Lower leg skin (tissue), 4 donors: Measurements from ENCODE around the gene HEATR5A. TPM values are rescaled to one million over a fixed set of nuclear protein-coding genes. Genes with fewer than 3 reads are reported as not detected.

Source experiments
- DNase-seq, 2 donors: peaks; one replicate each; pipeline ENCODE4 v3.0.0-alpha.2; 2019; ENCODE audit warnings: low spot score in 2 of 2
- H3K4me3 ChIP-seq: fragments of 200-600 bp; sonication (generic); 2 replicates; pipeline ENCODE4 v1.5.1; 2017; ENCODE audit warnings: mild to moderate bottlenecking, low read depth; ENCODE audit not compliant: poor library complexity, severe bottlenecking
- POLR2A ChIP-seq, 2 donors: fragments of 450-650 bp; IDR thresholded peaks; one replicate each; pipeline ENCODE4 v1.6.1; 2016 to 2017; ENCODE audit warnings: antibody characterized with exemption in 2 of 2, mild to moderate bottlenecking in 1 of 2, moderate library complexity in 1 of 2
- WGBS, 2 donors: methylation state at CpG; one replicate each; pipeline ENCODE4 v1.1.5; 2018; 5-methylcytosine and 5-hydroxymethylcytosine counted together
- intact Hi-C: fragments of 100-400 bp; cut with DNase I; formaldehyde crosslinking; loops from one replicate; pipeline ENCODE4 v1.15.0; 2023; ENCODE audit warnings: low total_unique reads
- total RNA-seq, 4 donors: library from RNA; depleted of rRNA; stranded (reverse); fragments of >200 nt; gene quantifications; one replicate each; pipeline ENCODE4 v1.1.0, GENCODE V29; 2016
- TF ChIP-seq, protein P1 (sequence below), 3 donors: fragments of 450-650 bp; IDR thresholded peaks; one replicate each; pipeline ENCODE4 v1.5.1; 2016; ENCODE audit warnings: antibody characterized with exemption in 3 of 3, mild to moderate bottlenecking in 3 of 3, moderate library complexity in 2 of 3

The HEATR5A gene
- total RNA-seq, 4 donors from 2014 or later = 7.3 to 11.6 (median 9.8) TPM

DNA sequence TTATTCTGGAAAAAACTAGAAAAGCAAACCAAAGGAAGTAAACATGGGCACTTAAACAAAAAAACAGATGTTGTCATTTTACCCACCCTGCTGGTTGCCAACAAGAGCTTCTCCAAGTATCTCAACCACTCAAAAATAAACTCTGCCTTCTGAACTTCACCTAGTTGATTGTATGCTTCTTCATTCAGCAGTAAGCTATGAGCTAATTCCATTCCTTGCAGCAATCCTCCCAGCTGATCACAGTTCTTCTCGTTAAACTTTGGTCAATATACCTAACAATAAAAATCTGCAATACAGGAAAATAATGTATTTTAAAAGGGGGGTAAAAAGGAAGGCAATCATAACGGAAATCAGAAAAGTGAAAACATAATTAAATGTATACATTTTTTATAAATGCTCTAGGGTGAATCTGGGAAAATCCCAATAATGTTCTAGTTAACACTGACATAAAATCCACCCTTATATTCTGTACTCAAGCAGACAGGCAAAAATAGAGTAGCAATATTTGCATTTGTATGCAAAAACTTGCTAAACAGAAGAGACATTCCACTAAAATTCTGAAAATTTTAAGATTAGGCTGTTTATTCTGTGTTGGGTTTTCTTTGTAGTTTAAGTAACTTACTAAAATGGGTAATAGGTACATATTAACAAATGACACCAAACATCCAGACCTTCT is 17.4 kb downstream of the HEATR5A start:
- 67% methylated on average over 2 of the region's 2 CpGs for WGBS, 2 donors
- TF ChIP-seq POLR2A (IDR thresholded peaks at IDR 0.05) = no peak
- TF ChIP-seq, protein P1, sequence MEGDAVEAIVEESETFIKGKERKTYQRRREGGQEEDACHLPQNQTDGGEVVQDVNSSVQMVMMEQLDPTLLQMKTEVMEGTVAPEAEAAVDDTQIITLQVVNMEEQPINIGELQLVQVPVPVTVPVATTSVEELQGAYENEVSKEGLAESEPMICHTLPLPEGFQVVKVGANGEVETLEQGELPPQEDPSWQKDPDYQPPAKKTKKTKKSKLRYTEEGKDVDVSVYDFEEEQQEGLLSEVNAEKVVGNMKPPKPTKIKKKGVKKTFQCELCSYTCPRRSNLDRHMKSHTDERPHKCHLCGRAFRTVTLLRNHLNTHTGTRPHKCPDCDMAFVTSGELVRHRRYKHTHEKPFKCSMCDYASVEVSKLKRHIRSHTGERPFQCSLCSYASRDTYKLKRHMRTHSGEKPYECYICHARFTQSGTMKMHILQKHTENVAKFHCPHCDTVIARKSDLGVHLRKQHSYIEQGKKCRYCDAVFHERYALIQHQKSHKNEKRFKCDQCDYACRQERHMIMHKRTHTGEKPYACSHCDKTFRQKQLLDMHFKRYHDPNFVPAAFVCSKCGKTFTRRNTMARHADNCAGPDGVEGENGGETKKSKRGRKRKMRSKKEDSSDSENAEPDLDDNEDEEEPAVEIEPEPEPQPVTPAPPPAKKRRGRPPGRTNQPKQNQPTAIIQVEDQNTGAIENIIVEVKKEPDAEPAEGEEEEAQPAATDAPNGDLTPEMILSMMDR (IDR thresholded peaks at IDR 0.05) = no peak
- DNase-seq = no peak
- H3K4me3 ChIP-seq = no peak overlapping the region
- intact Hi-C loops = no loop called here

DNA sequence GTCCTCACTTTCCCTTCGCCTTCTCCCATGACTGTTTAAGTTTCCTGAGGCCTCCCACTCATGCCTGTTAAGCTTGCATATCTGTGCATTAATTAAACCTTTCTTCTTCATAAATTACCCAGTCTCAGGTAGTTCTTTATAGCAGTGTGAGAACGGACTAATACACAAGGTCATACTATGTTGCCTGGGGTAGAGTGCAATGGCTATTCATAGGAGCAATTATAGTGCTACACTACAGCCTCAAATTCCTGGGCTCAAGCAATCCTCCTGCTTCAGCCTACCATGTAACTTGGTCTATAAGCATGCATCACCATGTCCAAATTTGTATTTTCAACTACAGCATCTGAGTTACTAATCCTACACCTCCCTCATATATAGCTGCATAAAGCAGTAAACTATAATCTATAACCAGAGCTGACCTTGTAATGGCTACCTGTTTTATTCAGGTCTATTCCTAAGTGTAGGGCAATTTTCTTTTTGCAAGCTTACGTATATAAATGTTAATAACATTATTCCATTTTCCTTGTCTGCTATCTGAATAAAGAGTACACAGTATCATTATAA is 18.9 kb downstream of the HEATR5A start:
- no peak overlapping the region for H3K4me3 ChIP-seq
- no peak for DNase-seq
- TF ChIP-seq POLR2A (IDR thresholded peaks at IDR 0.05) = no peak
- TF ChIP-seq, protein P1 (IDR thresholded peaks at IDR 0.05) = no peak
- WGBS, 2 donors = 97 to 99% methylated on average over 3 of the region's 3 CpGs
- intact Hi-C loops = no loop called here

DNA sequence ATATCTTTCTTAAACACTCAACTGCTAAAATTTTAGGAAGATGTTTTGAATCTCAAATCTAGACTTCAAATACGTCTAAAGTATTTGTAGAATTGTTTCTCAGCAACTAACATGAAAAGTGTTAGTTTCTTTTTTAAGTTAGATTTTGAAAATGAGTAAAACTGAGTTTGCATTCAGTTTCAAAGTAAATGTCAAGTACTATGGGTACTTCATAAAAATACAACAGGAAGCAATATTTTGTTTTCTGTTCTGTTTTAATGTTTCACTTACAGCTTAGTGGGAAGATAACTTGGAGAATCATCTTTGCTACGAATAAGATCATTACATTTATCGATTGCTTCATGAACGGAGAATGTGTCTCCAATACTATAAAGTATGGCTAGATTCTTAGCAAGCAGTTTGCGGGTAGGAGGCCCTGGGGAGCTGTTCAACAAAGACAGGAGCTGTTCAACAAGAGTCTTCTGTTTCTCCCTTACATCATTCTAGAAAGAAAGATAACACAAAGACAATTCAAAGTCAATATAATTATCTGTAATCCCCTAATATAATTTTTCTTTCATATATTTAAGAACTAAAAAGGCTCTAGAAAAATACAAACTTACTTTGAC is 20.2 kb downstream of the HEATR5A start:
- no peak overlapping the region for H3K4me3 ChIP-seq
- intact Hi-C loops = no loop called here
- no peak for TF ChIP-seq POLR2A (IDR thresholded peaks at IDR 0.05)
- TF ChIP-seq, protein P1 (IDR thresholded peaks at IDR 0.05) = no peak
- no peak for DNase-seq
- WGBS, 2 donors = 93 to 95% methylated on average over 5 of the region's 5 CpGs

DNA sequence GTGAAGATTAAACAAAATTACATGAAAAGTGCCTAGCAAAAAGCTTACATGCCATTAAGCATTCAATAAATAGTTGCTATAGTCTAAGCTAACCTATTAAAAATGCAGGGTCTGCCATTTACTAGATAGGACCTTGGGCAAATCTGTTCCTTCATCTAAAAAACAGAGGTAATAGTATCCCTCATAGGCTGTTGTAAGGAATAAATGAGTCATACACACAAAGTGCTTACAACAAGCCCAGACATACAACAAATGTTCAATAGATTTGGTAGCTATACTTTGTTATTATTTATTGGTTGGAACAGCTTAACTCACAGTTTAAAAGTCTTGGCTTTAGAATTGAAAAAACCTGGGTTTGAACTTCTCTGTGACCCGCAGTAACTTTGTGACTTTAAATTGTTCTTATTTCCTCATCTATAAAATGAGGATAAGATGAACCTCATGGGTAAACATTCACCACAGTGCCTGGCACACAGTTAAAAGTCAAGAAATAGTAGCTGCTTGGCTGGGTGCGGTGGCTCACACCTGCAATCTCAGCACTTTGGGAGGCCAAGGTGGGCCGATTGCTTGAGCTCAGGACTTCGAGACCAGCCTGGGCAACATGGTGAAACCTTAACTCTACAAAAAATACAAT is 24.7 kb downstream of the HEATR5A start:
- H3K4me3 ChIP-seq = no peak overlapping the region
- DNase-seq = no peak
- TF ChIP-seq, protein P1 (IDR thresholded peaks at IDR 0.05) = no peak
- TF ChIP-seq POLR2A (IDR thresholded peaks at IDR 0.05) = no peak
- intact Hi-C loops = no loop called here
- WGBS, 2 donors = 89 to 95% methylated on average over 4 of the region's 4 CpGs

DNA sequence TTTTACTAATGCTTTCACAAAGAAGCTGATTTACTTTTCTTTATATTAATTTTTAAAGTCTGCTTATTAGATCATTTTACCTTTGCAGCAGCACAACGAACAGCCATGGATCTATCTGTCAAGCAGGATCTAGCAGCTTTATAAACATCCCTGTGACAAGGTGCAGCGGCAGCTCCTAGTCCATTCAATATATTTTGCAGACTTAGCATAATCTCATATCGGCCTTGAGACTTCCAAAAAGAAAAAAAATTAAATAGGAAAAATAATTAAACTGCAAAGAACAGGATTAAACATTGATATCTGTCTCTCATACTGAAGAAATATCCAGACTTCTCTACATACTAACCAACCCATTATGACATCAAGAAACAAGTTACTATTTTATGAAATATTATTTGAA is 25.2 kb downstream of the HEATR5A start:
- intact Hi-C loops = no loop called here
- WGBS, 2 donors = 92 to 95% methylated on average over 3 of the region's 3 CpGs
- DNase-seq = no peak
- no peak overlapping the region for H3K4me3 ChIP-seq
- TF ChIP-seq POLR2A (IDR thresholded peaks at IDR 0.05) = no peak
- TF ChIP-seq, protein P1 (IDR thresholded peaks at IDR 0.05) = no peak
